ENCODE results near the gene TNNT1.

DNA sequence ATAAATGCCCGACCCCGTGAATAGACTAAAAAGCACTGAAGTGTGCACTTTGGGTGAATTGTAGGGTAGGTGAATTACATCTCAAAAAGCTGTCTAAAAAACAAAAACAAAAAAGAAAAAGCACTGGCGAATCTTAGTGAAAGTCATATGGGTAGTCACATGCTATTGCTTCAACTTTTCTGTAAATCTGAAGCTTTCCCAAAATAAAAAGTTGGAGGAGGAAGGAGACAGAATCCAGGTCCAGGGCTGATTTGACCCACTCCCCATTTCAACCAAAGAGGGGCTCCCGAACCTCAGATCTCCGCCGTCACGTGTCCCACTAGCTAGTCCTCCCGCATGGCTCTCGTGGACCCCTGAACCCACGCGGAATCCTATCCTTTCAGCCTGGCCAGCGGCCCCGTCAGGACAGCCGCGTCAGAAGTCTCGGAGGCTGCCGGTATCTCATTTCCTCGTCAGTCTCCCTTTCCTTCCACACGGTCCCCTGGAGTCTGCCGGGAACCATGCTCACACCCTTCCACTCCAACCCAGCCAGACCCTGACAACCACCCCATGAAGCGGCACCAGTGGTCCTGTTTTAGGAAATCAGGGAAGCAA lies 37.7 kb downstream of the TNNT1 start:
- TF ChIP-seq, protein P1, sequence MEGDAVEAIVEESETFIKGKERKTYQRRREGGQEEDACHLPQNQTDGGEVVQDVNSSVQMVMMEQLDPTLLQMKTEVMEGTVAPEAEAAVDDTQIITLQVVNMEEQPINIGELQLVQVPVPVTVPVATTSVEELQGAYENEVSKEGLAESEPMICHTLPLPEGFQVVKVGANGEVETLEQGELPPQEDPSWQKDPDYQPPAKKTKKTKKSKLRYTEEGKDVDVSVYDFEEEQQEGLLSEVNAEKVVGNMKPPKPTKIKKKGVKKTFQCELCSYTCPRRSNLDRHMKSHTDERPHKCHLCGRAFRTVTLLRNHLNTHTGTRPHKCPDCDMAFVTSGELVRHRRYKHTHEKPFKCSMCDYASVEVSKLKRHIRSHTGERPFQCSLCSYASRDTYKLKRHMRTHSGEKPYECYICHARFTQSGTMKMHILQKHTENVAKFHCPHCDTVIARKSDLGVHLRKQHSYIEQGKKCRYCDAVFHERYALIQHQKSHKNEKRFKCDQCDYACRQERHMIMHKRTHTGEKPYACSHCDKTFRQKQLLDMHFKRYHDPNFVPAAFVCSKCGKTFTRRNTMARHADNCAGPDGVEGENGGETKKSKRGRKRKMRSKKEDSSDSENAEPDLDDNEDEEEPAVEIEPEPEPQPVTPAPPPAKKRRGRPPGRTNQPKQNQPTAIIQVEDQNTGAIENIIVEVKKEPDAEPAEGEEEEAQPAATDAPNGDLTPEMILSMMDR (IDR thresholded peaks at IDR 0.05): no peak
- no peak for TF ChIP-seq POLR2A (IDR thresholded peaks at IDR 0.05)

Data from right lobe of liver (tissue), 4 donors.